HL-60 (cell line): Measurements from ENCODE around the gene SPON1.

Experiments
- DNase-seq, 2 experiments: peaks; one replicate each; pipeline ENCODE4 v3.0.0-alpha.2; 2010 to 2020; ENCODE audit warnings: low read depth in 1 of 2, low spot score in 1 of 2
- H3K27ac ChIP-seq: fragments of 250-450 bp; sonication (Bioruptor Pico); replicated peaks from 2 replicates; pipeline ENCODE4 v1.5.1; 2020; ENCODE audit warnings: mild to moderate bottlenecking, moderate library complexity
- H3K27me3 ChIP-seq: fragments of 250-450 bp; sonication (Bioruptor Pico); 2 replicates; pipeline ENCODE4 v1.5.1; 2021; ENCODE audit warnings: mild to moderate bottlenecking, moderate library complexity; ENCODE audit not compliant: insufficient read depth, poor library complexity, severe bottlenecking
- H3K4me3 ChIP-seq: replicated peaks from 2 replicates; pipeline ENCODE4 v1.5.1; 2011; ENCODE audit warnings: mild to moderate bottlenecking, control low read depth, low read length; ENCODE audit not compliant: insufficient read depth
- CTCF ChIP-seq: IDR thresholded peaks from one replicate; pipeline ENCODE4 v1.5.1; 2011; ENCODE audit warnings: low read length, control low read depth, inconsistent platforms; ENCODE audit not compliant: insufficient read depth
- GABPA ChIP-seq: IDR thresholded peaks from 2 replicates; pipeline ENCODE4 v1.6.1; 2012; ENCODE audit warnings: low read depth
- POLR2AphosphoS5 ChIP-seq: IDR thresholded peaks from 2 replicates; pipeline ENCODE4 v1.6.1; 2012; ENCODE audit warnings: low read depth
- REST ChIP-seq: IDR thresholded peaks from 2 replicates; pipeline ENCODE4 v1.6.1; 2012; ENCODE audit warnings: low read depth; ENCODE audit not compliant: insufficient replicate concordance
- SPI1 ChIP-seq: IDR thresholded peaks from 2 replicates; pipeline ENCODE4 v1.6.1; 2012; ENCODE audit warnings: low read depth, mild to moderate bottlenecking, borderline replicate concordance

SPON1 gene

GRCh38 chr11:13963949-13964770, 1.6 kb downstream of the SPON1 start:
- H3K4me3 ChIP-seq: no peak overlapping the region
- no peak overlapping the region for H3K27ac ChIP-seq
- peaks cover 54% of the 10 kb centered on the region for H3K27me3 ChIP-seq
- no peak for DNase-seq
- TF ChIP-seq GABPA (no peak), REST (no peak), SPI1 (no peak), CTCF (no peak), POLR2AphosphoS5 (no peak)

DNA sequence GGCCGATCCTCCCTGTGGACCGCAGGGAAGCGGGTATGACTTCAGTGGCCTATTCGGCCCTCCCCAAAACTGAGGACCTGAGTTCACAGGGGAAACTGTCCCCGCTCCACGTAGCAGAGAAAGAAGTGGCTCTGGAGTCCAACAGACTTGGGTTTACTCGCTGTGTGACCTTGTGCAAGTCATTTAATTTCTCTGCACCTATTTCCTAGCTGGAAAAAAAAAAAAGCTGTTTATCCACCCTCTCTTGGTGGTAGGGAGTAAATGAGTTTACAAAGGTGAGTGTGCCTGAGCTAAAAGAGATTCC, 2.2 kb downstream of the SPON1 start:
- no peak for TF ChIP-seq CTCF
- no peak for TF ChIP-seq REST
- TF ChIP-seq GABPA: no peak
- TF ChIP-seq SPI1: no peak
- TF ChIP-seq POLR2AphosphoS5: no peak
- H3K27me3 ChIP-seq: peaks cover 54% of the 10 kb centered on the region
- H3K4me3 ChIP-seq: no peak overlapping the region
- no peak overlapping the region for H3K27ac ChIP-seq
- no peak for DNase-seq

DNA sequence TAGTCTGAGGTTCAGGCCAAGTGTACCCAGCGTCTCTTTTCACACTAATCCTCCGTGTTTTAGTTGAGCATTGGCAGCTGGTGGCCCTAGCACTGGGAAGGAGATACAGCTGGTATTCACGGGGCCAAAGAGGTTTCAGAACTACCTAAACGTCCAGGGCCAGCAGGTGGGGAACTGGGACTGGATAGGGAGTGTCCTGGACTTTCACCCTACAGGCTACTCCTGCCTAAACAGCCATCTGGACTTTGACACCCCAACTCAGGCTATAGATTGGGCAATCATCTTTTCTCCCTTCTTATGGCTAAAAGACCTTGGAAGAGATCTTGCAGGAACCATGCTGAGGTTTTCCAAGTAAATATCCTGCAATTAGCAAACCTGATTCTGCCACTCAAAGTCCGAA, 2.8 kb downstream of the SPON1 start:
- no peak for TF ChIP-seq REST
- TF ChIP-seq CTCF: no peak
- no peak for TF ChIP-seq POLR2AphosphoS5
- TF ChIP-seq SPI1: no peak
- TF ChIP-seq GABPA: no peak
- H3K27me3 ChIP-seq: peaks cover 52% of the 10 kb centered on the region
- H3K4me3 ChIP-seq: no peak overlapping the region
- DNase-seq: no peak
- no peak overlapping the region for H3K27ac ChIP-seq
